Uterus (tissue), 2 donors: ENCODE data around the gene BEST1.

Source experiments
- POLR2A ChIP-seq, 2 donors: fragments of 450-650 bp; IDR thresholded peaks; one replicate each; pipeline ENCODE4 v1.6.1; 2016; ENCODE audit warnings: antibody characterized with exemption in 2 of 2, mild to moderate bottlenecking in 1 of 2, moderate library complexity in 1 of 2
- TF ChIP-seq, protein P1 (sequence below), 4 experiments: fragments of 200-600 bp in 2 of 4; fragments of 450-650 bp in 2 of 4; sonication (generic) in 2 of 4; IDR thresholded peaks; one replicate each; pipeline ENCODE4 v1.5.1; 2016 to 2019; ENCODE audit warnings: antibody characterized with exemption in 4 of 4, mild to moderate bottlenecking in 2 of 4, moderate library complexity in 1 of 4

DNA sequence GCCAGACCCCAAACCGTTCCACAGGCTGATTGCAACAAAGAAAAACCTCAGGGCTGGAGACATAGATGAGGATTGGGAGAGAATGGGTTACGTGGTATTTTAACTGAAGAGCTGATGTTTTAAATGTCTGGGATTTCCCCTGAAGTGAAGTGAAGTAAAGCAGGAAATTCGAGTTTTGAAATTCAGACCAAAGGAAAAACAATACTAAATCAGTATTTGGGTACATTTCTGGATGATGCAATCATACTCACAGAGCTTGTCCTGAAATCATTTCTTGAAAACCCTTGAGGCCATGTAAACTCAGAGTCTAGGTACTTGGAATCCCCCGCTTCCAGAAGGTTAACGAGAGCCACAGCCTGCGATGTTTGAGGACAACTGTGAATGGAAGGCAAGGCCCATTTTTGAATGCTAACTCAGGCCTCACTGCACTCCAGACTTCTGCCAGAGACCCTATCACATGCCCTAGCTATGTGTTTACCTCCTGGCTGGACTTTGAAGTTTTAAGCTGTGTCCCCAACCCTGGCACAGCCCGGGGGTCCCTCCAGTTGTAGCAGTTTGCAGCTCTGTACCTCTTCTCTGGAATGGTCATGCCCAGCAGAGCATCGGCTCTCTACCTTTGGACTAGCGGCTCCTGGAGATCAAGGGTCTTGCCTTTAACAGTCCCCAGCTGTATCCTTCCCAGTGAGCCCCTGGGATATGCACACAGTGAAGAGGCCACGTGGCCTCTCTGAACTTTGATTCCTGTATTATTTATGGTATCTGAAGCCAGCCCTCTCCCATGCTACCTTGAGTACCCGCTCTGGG lies 22.7 kb downstream of the BEST1 start:
- TF ChIP-seq, protein P1, sequence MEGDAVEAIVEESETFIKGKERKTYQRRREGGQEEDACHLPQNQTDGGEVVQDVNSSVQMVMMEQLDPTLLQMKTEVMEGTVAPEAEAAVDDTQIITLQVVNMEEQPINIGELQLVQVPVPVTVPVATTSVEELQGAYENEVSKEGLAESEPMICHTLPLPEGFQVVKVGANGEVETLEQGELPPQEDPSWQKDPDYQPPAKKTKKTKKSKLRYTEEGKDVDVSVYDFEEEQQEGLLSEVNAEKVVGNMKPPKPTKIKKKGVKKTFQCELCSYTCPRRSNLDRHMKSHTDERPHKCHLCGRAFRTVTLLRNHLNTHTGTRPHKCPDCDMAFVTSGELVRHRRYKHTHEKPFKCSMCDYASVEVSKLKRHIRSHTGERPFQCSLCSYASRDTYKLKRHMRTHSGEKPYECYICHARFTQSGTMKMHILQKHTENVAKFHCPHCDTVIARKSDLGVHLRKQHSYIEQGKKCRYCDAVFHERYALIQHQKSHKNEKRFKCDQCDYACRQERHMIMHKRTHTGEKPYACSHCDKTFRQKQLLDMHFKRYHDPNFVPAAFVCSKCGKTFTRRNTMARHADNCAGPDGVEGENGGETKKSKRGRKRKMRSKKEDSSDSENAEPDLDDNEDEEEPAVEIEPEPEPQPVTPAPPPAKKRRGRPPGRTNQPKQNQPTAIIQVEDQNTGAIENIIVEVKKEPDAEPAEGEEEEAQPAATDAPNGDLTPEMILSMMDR (IDR thresholded peaks at IDR 0.05): no peak
- TF ChIP-seq POLR2A (IDR thresholded peaks at IDR 0.05): peak; percentile 11 to 22
